H54 (cell line): ENCODE measurements around the gene LACTB.
A peak's percentile ranks its signal among the peaks of the same experiment; 100 is the strongest.

Experiments used
- DNase-seq: peaks from one replicate; pipeline ENCODE4 v3.0.0; 2011; ENCODE audit warnings: low spot score, mixed read lengths; ENCODE audit not compliant: insufficient read length
- FAIRE-seq: peaks from 3 replicates; lab custom pipeline; 2011; peaks lifted over from hg19 to GRCh38; lab: Jason Lieb, UNC
- POLR2A ChIP-seq: IDR thresholded peaks from 2 replicates; pipeline ENCODE4 v1.6.1; 2011; ENCODE audit warnings: low read depth, mild to moderate bottlenecking, low read length

LACTB gene

GRCh38 chr15:63083044-63083443, 38.6 kb upstream of the LACTB start:
- no peak for FAIRE-seq
- DNase-seq = no peak
- no peak for TF ChIP-seq POLR2A

DNA sequence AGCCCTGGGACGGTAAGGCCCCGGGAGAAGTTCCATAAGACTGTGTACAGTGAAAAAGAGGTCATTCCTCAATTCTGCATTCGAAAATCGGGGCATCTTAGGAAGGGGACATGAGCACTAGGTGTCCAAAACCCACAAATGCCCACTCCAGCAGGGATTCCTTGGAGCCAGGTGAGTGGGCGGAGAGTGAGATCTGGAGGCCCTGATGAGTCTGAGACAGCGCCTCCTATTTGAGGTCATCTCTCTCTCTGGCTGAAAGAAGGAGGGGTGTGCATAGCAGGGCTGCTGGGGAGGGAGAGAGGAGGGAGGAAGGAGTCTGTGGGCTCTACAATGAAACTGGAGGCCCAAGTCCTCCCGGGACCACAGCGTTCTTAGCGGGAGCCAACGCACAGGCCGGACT, 38.1 kb upstream of the LACTB start:
- no peak for TF ChIP-seq POLR2A
- no peak for DNase-seq
- no peak for FAIRE-seq

GRCh38 chr15:63084806-63085205, 36.9 kb upstream of the LACTB start:
- no peak for TF ChIP-seq POLR2A
- DNase-seq (no peak), FAIRE-seq (no peak)

GRCh38 chr15:63085289-63085688, 36.4 kb upstream of the LACTB start:
- DNase-seq (no peak), FAIRE-seq (no peak)
- TF ChIP-seq POLR2A = no peak

DNA sequence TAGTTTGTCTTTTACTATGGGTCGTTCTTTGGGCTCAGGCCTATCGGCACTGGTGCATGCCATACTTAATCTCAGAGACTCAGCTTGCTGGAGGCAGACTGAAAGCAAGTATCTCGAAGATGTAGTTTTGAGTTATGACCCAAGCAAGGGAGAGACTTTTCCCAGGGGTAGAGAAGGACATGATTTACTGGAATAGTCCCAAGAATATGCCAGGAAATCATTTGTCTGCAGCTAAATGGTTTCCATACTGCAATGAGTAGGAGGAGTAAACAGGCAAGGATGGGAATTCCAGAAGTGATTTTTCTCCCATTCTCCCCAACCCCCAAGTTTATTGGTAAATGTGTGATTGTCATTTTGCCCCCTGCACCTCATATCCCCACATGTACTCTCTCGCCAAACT, 35.4 kb upstream of the LACTB start:
- TF ChIP-seq POLR2A = no peak
- DNase-seq (no peak), FAIRE-seq (no peak)

DNA sequence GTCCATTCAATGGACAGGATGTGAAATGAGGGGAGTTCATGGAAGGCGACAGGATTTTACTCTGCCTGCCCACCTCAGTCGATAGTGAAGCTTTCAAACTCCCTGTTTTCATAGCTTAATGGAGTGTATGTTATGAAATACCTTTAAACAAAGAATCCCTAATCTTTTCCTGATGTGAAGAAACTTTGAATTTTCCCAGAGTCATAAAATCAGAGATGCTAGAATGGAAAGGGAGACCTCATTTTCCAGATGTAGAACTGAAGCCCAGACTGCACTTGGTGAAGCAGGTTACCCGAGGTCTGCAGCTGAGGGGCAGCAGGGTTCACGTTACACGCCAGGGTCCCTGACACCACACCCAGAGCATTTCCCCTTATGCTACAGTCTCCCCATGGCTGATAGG, 34.7 kb upstream of the LACTB start:
- DNase-seq = no peak
- no peak for TF ChIP-seq POLR2A
- no peak for FAIRE-seq

- DNase-seq (no peak), FAIRE-seq (no peak)
- TF ChIP-seq POLR2A = no peak
These were observed 33.0 kb upstream of the LACTB start for GRCh38 chr15:63088533-63089245.

- DNase-seq = peak; percentile 70
- FAIRE-seq = peak; percentile 69
- no peak for TF ChIP-seq POLR2A
These were observed 32.2 kb upstream of the LACTB start for GRCh38 chr15:63089260-63090043.

DNA sequence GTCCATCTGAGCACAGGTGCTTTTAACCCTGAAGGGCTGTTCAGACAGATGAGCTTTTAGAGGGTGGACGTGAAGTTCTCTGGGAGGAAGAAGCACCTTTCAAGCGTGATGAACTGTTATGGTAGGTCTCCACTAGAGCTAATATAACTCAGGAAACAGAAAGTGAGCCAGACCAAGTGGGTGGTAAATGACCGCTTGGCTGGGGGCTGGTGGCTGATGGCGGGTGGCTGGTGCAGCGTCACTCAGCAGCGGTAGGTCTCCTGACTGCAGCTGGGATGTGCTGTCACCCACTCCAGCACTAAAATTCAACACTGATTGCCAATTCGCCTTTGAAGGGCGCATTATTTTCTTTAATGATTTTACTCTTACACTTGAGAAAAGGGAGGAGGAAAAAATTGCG, 31.2 kb upstream of the LACTB start:
- TF ChIP-seq POLR2A = no peak
- DNase-seq = no peak
- no peak for FAIRE-seq

- DNase-seq (no peak), FAIRE-seq (no peak)
- no peak for TF ChIP-seq POLR2A
These were observed 30.8 kb upstream of the LACTB start for GRCh38 chr15:63090887-63091286.

DNA sequence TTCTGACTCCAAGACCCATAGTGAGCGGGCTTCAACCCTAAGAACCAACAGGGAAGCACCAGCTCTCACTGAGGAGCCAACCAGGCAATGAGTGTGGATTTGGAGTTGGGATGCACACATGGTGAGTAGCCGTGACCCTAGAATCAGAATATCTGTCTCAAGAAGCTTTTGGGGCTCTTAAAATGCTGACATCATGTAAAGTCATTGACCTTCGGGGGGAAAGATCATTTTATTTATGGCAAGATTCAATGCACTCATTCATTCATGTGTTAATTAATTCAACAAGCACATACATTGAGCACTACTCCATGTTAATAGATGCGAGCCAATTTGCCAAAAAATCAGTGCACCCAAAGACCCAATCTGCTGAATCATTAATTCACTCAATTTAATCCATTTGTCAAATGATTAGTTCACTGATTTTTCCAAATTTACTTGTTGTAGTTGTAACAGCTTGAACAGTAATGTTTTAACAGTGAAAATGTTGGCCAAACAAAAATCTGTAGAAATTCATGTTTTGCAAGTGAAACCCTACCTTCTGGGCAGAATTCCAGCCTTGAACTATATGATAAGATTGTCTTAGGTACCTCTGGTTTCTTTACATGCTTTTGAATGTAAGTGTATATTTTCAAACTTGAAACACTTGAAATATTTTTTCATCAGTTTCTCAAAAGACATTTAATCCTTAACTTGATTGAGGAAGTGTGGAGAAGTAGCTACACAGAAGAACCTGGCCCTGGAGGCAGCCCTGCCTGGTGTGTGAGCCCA, 29.8 kb upstream of the LACTB start:
- no peak for TF ChIP-seq POLR2A
- FAIRE-seq (no peak), DNase-seq (no peak)

DNA sequence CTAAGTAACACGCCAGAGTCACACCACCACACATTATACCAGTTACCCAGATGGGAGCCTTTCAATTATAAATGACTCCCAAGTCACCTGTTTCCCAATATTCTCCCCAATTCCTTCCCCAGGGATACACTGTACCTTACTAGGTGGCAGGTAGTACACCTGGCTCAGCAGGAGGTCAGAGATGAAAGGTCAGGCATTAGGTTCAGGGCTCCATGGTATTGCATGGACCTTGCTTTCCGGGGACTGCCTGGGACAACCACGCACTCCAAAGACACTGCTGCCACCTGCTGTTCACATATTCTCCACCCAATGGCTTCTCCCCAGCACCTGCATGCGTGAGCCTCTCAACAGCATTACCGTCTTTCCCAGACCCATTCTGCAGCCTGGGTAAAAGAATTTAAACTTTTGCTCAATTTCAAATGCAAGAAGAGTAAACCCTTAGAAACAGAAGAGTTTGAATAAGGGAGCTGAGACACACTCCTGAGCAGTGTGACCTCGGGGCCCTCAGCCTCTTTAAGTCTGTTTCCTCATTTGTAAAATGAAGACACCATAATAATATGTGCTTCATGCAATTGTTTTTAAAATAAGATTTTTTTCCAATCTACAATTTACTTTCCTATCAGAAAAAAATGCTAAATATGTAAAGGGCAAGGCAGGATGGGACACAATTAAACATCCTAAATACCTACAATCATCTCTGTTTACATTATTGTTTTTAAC, 28.0 kb upstream of the LACTB start:
- DNase-seq (peak; percentile 38), FAIRE-seq (no peak)
- TF ChIP-seq POLR2A = no peak

GRCh38 chr15:63094495-63094931, 27.1 kb upstream of the LACTB start:
- DNase-seq = peak; percentile 35
- no peak for TF ChIP-seq POLR2A
- peak; percentile 38 for FAIRE-seq
